Measurements from ENCODE around the gene MACROD2.

The MACROD2 gene

GRCh38 chr20:14866841-14867514 is 871.7 kb downstream of the MACROD2 start:
- DNase-seq (ENCODE audit: low read depth) = no peak

- no peak for DNase-seq (ENCODE audit: low read depth)
These were observed 882.1 kb downstream of the MACROD2 start for GRCh38 chr20:14877301-14878028.

- no peak for DNase-seq (ENCODE audit: low read depth)
These were observed 883.3 kb downstream of the MACROD2 start for GRCh38 chr20:14878676-14879019.

GRCh38 chr20:14879020-14879697 is 883.8 kb downstream of the MACROD2 start:
- DNase-seq (ENCODE audit: low read depth) = no peak

GRCh38 chr20:14879839-14880238 is 884.5 kb downstream of the MACROD2 start:
- DNase-seq (ENCODE audit: low read depth) = no peak

- no peak for DNase-seq (ENCODE audit: low read depth)
These were observed 886.2 kb downstream of the MACROD2 start for GRCh38 chr20:14881518-14881917.

GRCh38 chr20:14882157-14882556 is 886.8 kb downstream of the MACROD2 start:
- no peak for DNase-seq (ENCODE audit: low read depth)

GRCh38 chr20:14882846-14883245 is 887.5 kb downstream of the MACROD2 start:
- DNase-seq (ENCODE audit: low read depth) = no peak

- no peak for DNase-seq (ENCODE audit: low read depth)
These were observed 888.0 kb downstream of the MACROD2 start for GRCh38 chr20:14883324-14883723.

GRCh38 chr20:14885661-14886060 is 890.3 kb downstream of the MACROD2 start:
- no peak for DNase-seq (ENCODE audit: low read depth)

GRCh38 chr20:14888134-14888533 is 892.8 kb downstream of the MACROD2 start:
- DNase-seq (ENCODE audit: low read depth) = no peak

GRCh38 chr20:14889496-14890255 is 894.4 kb downstream of the MACROD2 start:
- no peak for DNase-seq (ENCODE audit: low read depth)

- DNase-seq (ENCODE audit: low read depth) = no peak
These were observed 895.4 kb downstream of the MACROD2 start for GRCh38 chr20:14890713-14891112.

- DNase-seq (ENCODE audit: low read depth) = no peak
These were observed 897.5 kb downstream of the MACROD2 start for GRCh38 chr20:14892782-14893181.

- no peak for DNase-seq (ENCODE audit: low read depth)
These were observed 901.3 kb downstream of the MACROD2 start for GRCh38 chr20:14896569-14896968.

GRCh38 chr20:14897608-14898007 is 902.3 kb downstream of the MACROD2 start:
- no peak for DNase-seq (ENCODE audit: low read depth)

GRCh38 chr20:14902432-14903089 is 907.2 kb downstream of the MACROD2 start:
- no peak for DNase-seq (ENCODE audit: low read depth)

- no peak for DNase-seq (ENCODE audit: low read depth)
These were observed 911.7 kb downstream of the MACROD2 start for GRCh38 chr20:14906908-14907434.

GRCh38 chr20:14910126-14910525 is 914.8 kb downstream of the MACROD2 start:
- DNase-seq (ENCODE audit: low read depth) = no peak

- no peak for DNase-seq (ENCODE audit: low read depth)
These were observed 918.7 kb downstream of the MACROD2 start for GRCh38 chr20:14913896-14914620.

- DNase-seq (ENCODE audit: low read depth) = no peak
These were observed 919.3 kb downstream of the MACROD2 start for GRCh38 chr20:14914633-14915032.

All from stimulated activated CD8-positive, alpha-beta memory T cell treated with anti-CD3 and anti-CD28 coated beads, Interleukin-12 subunit alpha, Interleukin-12 subunit beta, amount 100 ng/mL, for 1 hour (primary cell).